GDM1 (cell line): Measurements from ENCODE around the gene TGFBR2.
A peak's percentile ranks its signal among the peaks of the same experiment; 100 is the strongest.
"Not testable (repeated sequence)": the region's sequence is repeated elsewhere in the genome, so short reads cannot be mapped to it uniquely, and the experiment has no call there.

Source experiments
- DNase-seq: peaks from one replicate; lab custom pipeline; 2025; lab: John Stamatoyannopoulos, UW

Gene TGFBR2

GRCh38 chr3:30619318-30619717 is 12.9 kb downstream of the TGFBR2 start:
- no peak for DNase-seq

GRCh38 chr3:30620402-30621360 is 14.3 kb downstream of the TGFBR2 start:
- DNase-seq, result no peak

GRCh38 chr3:30621576-30621975 is 15.2 kb downstream of the TGFBR2 start:
- no peak for DNase-seq

- DNase-seq, result no peak
Observed at GRCh38 chr3:30622047-30622545, 15.7 kb downstream of the TGFBR2 start.

GRCh38 chr3:30622790-30623189 is 16.4 kb downstream of the TGFBR2 start:
- no peak for DNase-seq

- no peak for DNase-seq
Observed at GRCh38 chr3:30623351-30623750, 16.9 kb downstream of the TGFBR2 start.

GRCh38 chr3:30624480-30624879 is 18.1 kb downstream of the TGFBR2 start:
- not testable (repeated sequence) for DNase-seq

- DNase-seq, result no peak
Observed at GRCh38 chr3:30625541-30626438, 19.4 kb downstream of the TGFBR2 start.

- no peak for DNase-seq
Observed at GRCh38 chr3:30626443-30627180, 20.2 kb downstream of the TGFBR2 start.

- no peak for DNase-seq
Observed at GRCh38 chr3:30628205-30628900, 22.0 kb downstream of the TGFBR2 start.

- peak; percentile 45 for DNase-seq
Observed at GRCh38 chr3:30628901-30629590, 22.6 kb downstream of the TGFBR2 start.

- no peak for DNase-seq
Observed at GRCh38 chr3:30629746-30630145, 23.3 kb downstream of the TGFBR2 start.

GRCh38 chr3:30630238-30631030 is 24.0 kb downstream of the TGFBR2 start:
- no peak for DNase-seq

GRCh38 chr3:30631243-30631904 is 25.0 kb downstream of the TGFBR2 start:
- no peak for DNase-seq

GRCh38 chr3:30632065-30632464 is 25.7 kb downstream of the TGFBR2 start:
- DNase-seq, result no peak

- no peak for DNase-seq
Observed at GRCh38 chr3:30632521-30632920, 26.1 kb downstream of the TGFBR2 start.

- no peak for DNase-seq
Observed at GRCh38 chr3:30633718-30634117, 27.3 kb downstream of the TGFBR2 start.

GRCh38 chr3:30634761-30635735 is 28.6 kb downstream of the TGFBR2 start:
- no peak for DNase-seq
